GM12878 (cell line): ENCODE data around the gene NFATC1.

Experiments used
- CREB1 ChIP-seq: IDR thresholded peaks from 2 replicates; pipeline ENCODE4 v1.6.1; 2012; ENCODE audit warnings: low read depth, mild to moderate bottlenecking, inconsistent platforms
- ETV6 ChIP-seq, 2 experiments: fragments of 450-650 bp in 1 of 2; IDR thresholded peaks in 1 of 2; conservative IDR thresholded peaks in 1 of 2; 2 replicates each; pipeline ENCODE4 v1.6.1; 2014; ENCODE audit warnings: antibody characterized with exemption in 1 of 2, borderline replicate concordance in 1 of 2, low read depth in 1 of 2, mild to moderate bottlenecking in 1 of 2, moderate library complexity in 1 of 2
- FOS ChIP-seq: IDR thresholded peaks from 3 replicates; pipeline ENCODE4 v1.6.1; 2011; ENCODE audit warnings: borderline replicate concordance; ENCODE audit not compliant: insufficient read length; ENCODE audit errors: extremely low read depth
- POLR2AphosphoS5 ChIP-seq: IDR thresholded peaks from 2 replicates; pipeline ENCODE4 v1.6.1; 2011; ENCODE audit warnings: mild to moderate bottlenecking, low read length, inconsistent platforms
- ZNF274 ChIP-seq: IDR thresholded peaks from one replicate; pipeline ENCODE4 v1.8.0; 2011; ENCODE audit not compliant: insufficient read length, insufficient read depth
- TF ChIP-seq, protein P1 (sequence below), 3 experiments: IDR thresholded peaks in 2 of 3; conservative IDR thresholded peaks in 1 of 3; 2 replicates each; pipeline ENCODE4 v1.5.1; 2011; ENCODE audit warnings: low read depth in 3 of 3, low read length in 3 of 3, mild to moderate bottlenecking in 3 of 3, control low read depth in 2 of 3, moderate library complexity in 2 of 3, inconsistent platforms in 1 of 3, mixed read lengths in 1 of 3; ENCODE audit not compliant: control insufficient read depth in 2 of 3, insufficient read depth in 1 of 3; ENCODE audit errors: extremely low read depth in 1 of 3

DNA sequence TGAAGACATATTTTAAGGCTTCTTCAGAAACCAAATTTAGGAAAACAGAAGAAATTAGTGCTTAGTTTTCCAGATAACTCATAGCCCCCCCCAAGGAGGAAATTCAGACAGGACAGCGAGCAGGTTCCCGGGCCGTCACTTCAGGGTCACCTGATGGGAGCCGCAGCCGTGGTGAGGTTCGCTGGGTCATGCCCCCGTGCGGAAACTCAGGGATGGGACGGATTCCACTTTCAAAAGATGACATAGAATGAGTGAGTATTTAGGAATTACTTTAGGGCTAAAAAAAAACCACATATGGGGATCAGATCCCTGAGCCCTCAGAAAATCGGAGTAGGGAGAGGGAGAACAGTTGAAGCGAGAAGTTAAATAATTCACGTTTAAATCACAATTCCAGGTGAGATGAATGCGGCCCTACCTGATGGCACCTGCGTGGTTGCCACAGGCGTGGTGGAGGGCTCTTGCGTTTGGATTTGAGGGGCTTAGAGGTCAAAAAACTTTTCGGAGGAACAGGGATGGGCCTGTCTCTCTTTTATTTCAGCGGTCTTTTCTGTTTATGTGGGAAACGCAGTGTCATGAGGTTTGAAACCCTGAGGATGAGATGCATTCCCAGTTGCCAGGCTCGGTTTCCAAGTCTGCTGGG, 114.4 kb downstream of the NFATC1 start:
- TF ChIP-seq CREB1 (no peak), ZNF274 (no peak), FOS (no peak), ETV6 (conservative IDR thresholded peaks at IDR 0.05 in 1 of 2, IDR thresholded peaks at IDR 0.05 in 1 of 2; ENCODE audit: borderline replicate concordance in 1 of 2, low read depth in 1 of 2) (no peak), POLR2AphosphoS5 (no peak)
- TF ChIP-seq, protein P1, sequence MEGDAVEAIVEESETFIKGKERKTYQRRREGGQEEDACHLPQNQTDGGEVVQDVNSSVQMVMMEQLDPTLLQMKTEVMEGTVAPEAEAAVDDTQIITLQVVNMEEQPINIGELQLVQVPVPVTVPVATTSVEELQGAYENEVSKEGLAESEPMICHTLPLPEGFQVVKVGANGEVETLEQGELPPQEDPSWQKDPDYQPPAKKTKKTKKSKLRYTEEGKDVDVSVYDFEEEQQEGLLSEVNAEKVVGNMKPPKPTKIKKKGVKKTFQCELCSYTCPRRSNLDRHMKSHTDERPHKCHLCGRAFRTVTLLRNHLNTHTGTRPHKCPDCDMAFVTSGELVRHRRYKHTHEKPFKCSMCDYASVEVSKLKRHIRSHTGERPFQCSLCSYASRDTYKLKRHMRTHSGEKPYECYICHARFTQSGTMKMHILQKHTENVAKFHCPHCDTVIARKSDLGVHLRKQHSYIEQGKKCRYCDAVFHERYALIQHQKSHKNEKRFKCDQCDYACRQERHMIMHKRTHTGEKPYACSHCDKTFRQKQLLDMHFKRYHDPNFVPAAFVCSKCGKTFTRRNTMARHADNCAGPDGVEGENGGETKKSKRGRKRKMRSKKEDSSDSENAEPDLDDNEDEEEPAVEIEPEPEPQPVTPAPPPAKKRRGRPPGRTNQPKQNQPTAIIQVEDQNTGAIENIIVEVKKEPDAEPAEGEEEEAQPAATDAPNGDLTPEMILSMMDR (IDR thresholded peaks at IDR 0.05 in 2 of 3, conservative IDR thresholded peaks at IDR 0.05 in 1 of 3; ENCODE audit: control insufficient read depth in 2 of 3, extremely low read depth in 1 of 3, insufficient read depth in 1 of 3, low read depth in 3 of 3, low read length in 3 of 3), result no peak
